ENCODE data around the gene PRSS8.
"Not testable (repeated sequence)": the region's sequence is repeated elsewhere in the genome, so short reads cannot be mapped to it uniquely, and the experiment has no call there.

Gene PRSS8

DNA sequence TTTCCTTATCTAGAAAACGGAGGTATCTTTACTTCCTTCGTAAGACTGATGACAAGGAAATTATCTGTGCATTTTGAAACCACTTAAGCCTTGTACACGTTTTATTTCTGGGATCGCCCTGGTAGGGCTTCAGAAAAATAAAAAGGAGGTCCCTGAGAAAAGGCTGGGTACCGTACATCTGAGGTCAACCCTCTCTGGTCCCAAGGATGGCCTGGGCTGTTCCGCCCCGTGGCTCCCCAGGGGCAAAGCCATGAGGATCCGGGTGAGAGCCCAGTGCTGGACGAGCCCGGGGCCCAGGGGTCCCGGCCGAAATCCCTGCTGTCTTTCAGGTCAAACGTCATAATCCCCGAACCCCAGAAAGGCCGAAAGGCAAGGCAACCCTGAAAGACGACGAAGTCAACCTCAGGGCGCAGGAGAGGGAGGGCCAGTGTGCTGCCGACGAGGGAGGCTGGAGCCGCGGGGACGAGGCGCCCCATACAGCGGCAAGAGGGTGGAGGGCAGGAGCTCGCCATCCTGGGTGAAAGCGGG, 43.8 kb upstream of the PRSS8 start:
- TF ChIP-seq, protein P1, sequence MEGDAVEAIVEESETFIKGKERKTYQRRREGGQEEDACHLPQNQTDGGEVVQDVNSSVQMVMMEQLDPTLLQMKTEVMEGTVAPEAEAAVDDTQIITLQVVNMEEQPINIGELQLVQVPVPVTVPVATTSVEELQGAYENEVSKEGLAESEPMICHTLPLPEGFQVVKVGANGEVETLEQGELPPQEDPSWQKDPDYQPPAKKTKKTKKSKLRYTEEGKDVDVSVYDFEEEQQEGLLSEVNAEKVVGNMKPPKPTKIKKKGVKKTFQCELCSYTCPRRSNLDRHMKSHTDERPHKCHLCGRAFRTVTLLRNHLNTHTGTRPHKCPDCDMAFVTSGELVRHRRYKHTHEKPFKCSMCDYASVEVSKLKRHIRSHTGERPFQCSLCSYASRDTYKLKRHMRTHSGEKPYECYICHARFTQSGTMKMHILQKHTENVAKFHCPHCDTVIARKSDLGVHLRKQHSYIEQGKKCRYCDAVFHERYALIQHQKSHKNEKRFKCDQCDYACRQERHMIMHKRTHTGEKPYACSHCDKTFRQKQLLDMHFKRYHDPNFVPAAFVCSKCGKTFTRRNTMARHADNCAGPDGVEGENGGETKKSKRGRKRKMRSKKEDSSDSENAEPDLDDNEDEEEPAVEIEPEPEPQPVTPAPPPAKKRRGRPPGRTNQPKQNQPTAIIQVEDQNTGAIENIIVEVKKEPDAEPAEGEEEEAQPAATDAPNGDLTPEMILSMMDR (IDR thresholded peaks at IDR 0.05; ENCODE audit: insufficient read depth, missing control alignments): no peak
- DNase-seq (ENCODE audit: insufficient read length, low spot score) (no peak), FAIRE-seq (no peak)

DNA sequence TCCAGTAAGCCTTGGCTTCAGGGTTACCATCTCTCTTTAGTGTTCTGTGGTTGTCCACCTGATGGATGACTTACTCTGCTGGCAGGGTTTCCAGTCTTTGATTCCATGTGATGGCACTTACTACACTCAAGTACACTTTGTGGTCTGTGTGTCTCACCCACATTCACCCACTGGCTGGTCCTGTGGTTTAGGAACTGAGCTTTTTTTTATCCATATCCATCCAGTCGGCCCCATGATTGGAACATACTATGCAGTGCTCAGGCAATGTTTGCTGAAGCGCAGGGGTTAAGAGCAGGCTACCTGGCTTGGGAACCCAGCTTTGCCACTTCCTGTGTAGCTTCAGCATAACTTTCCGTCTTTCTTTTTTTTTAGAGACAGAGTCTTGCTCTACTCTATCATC, 41.6 kb upstream of the PRSS8 start:
- FAIRE-seq: no peak
- no peak for DNase-seq (ENCODE audit: insufficient read length, low spot score)
- TF ChIP-seq, protein P1 (IDR thresholded peaks at IDR 0.05; ENCODE audit: insufficient read depth, missing control alignments): no peak

DNA sequence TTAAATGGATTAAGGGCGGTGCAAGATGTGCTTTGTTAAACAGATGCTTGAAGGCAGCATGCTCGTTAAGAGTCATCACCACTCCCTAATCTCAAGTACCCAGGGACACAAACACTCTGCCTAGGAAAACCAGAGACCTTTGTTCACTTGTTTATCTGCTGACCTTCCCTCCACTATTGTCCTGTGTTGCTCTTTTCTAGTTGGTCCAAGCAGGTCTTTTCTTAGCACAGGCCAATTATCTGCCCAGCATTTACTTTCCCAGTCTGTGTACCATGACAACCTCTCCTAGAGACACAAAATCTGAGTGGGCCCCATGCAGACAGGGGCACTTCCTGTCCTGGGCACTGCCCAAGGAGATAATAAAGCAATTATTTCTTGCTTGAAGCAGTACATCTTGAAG, 34.5 kb upstream of the PRSS8 start:
- not testable (repeated sequence) for DNase-seq (ENCODE audit: insufficient read length, low spot score); FAIRE-seq

DNA sequence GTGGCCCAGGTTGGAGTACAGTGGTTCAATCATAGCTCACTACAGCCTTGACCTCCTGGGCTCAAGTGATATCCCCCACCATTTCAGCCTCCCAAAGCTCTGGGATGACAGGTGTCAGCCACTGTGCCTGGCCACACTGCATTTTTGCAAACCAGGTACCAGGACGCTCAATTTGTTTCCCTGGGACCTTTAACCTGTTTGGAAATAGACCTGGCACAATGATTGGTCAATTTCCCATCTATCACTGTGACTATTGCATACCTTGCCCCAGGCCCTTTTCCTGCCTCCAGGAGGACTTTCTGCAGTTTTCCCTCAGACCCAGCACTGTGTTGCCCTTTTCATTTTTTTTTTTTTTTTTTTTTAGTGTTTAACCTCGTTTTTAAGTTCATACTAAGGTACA, 33.3 kb upstream of the PRSS8 start:
- TF ChIP-seq, protein P1 (IDR thresholded peaks at IDR 0.05; ENCODE audit: insufficient read depth, missing control alignments): no peak
- DNase-seq (ENCODE audit: insufficient read length, low spot score) (no peak), FAIRE-seq (no peak)

DNA sequence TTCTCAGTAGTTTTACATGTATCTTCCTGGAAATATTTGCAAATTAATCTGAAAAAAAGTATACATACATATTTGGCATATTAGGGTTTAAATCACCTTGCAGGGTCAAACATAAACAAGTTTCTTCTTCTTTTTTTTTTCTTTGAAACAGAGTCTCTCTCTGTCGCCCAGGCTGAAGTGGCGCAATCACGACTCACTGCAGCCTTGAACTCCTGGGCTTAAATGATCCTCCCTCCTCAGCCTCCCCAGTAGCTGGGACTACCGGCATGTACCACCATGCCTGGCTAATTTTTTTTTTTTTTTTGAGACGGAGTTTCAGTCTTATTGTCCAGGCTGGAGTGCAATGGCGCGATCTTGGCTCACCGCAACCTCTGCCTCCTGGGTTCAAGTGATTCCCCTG, 31.8 kb upstream of the PRSS8 start:
- TF ChIP-seq, protein P1 (IDR thresholded peaks at IDR 0.05; ENCODE audit: insufficient read depth, missing control alignments): no peak
- DNase-seq (ENCODE audit: insufficient read length, low spot score) (no peak), FAIRE-seq (no peak)

DNA sequence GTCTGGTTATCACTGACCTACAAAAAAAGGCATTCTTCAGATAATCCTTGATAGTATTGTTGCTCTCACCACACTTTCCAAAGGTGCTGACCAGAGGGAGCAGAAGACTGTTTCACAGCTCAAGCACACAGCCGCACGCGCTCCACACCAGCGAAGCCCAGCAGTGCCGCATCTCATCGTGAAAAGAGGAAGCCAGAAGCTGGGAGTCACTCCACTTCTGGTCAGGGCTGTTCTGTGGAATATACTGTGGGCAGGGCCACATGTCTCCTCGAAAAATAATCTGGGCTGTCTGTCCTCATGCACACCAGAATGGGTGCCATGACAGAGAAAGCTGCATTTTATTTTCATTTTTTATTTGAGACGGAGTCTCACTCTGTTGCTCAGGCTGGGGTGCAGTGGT, 21.6 kb upstream of the PRSS8 start:
- DNase-seq (ENCODE audit: insufficient read length, low spot score) (no peak), FAIRE-seq (no peak)
- TF ChIP-seq, protein P1 (IDR thresholded peaks at IDR 0.05; ENCODE audit: insufficient read depth, missing control alignments): no peak

DNA sequence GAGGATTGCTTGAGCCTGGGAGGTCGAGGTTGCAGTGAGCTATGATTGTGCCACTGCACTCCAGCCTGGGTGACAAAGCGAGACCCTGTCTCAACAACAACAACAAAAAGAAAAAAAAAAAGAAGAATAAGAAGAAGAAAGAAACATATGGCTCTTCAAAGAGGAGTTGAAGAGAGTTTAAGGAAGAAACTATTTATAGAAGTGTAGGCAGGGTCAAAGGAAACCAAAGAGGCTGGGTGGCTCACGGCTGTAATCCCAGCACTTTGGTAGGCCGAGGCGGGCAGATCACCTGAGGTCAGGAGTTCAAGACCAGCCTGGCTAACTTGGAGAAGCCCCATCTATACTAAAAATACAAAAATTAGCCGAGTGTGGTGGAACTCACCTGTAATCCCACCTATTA, 15.4 kb upstream of the PRSS8 start:
- not testable (repeated sequence) for FAIRE-seq; DNase-seq (ENCODE audit: insufficient read length, low spot score)

DNA sequence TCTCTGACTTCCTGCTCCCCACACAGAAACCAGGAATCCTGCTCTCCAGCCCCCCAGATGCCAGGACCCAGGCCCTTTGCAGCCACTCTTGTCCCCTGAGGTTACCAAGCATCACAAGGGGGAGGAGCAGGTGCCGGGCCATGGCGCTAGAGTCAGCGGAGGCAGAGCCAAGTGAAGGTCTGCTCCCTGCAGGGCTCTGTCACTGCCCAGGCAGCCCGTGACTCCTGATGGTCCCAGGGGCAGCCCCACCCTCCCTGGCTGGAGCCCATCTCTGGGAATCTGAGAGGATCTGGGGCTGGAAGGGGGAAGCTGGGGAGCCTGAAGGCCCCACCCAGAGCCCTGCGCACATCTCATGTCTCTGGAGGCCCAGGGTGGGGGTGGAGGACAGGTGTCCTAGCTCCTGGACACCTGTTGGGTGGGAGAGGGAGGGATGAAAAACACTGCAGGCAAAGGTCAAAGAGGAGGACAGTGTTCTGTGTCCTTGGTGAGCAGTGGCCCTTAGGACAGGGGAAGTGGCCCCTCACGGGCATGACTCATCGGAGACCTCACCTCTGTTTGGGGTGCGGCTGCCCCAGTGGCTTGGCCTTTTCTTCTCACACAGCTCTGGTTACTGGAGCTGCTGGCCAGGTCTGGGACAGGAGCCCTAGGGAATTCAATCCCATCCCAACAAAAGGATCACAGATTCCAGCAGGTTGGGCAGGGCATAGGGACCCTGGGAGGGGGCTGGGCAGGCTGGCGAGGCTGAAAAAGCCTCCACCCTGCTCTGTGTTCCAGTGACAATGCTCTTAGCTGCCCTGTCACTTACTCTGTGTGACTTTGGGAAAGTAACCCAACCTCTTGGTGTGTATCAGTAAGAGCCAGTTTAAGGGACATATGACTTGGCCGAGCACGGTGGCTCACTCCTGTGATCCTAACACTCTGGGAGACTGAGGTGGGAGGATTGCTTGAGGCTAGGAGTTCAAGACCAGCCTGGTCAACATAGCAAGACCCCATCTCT, 14.7 kb upstream of the PRSS8 start, which contains the start of gene PRSS36:
PRSS36 (minus strand) TSS at position 173 of the 997 bp plus-strand sequence; CDS start at position 142, 31 bp downstream.
- TF ChIP-seq, protein P1 (IDR thresholded peaks at IDR 0.05; ENCODE audit: insufficient read depth, missing control alignments): no peak
- peak; percentile 6 for DNase-seq (ENCODE audit: insufficient read length, low spot score)
- FAIRE-seq: no peak

Data from D721Med (cell line).